ENCODE data around the gene OSBPL2.
A peak's percentile ranks its signal among the peaks of the same experiment; 100 is the strongest.

The OSBPL2 gene

DNA sequence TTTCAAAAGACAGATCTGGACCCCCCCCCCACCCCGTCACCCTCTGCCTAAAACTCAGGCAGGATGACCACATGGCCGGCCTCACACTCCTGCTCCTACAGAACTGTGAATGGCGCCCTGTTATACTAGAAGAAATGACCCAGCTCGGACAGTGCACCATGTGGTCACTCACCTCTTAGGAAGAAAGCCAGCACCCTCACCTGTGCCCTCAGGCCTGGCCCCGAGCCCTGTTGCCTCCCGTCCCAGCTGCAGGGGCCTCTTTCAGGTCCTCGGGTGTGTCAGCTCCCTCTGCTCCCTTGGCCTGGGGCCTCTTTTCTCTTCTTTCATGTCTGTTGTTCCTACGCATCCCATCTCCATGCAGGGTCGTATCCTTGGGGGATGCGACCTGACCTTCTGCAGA, 23.7 kb downstream of the OSBPL2 start:
- DNase-seq, result no peak

DNA sequence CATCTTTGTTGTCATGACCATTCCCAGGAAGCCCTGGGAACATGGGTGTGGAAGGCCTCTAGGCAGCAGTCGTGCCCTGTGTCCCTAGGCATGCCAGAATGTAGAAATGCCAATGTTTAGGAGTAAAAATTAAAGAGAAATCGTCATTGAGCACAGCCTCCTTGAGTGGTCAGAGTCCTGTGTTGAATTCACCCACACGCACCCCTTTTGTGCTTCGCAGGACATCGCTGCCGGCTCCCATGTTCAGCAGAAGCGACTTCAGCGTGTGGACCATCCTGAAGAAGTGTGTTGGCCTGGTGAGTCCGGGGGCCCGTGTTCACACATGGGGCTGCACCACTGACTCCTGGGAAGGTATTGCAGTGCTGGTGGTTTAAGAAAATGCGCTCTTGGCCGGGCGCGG, 25.1 kb downstream of the OSBPL2 start:
- no peak for DNase-seq

DNA sequence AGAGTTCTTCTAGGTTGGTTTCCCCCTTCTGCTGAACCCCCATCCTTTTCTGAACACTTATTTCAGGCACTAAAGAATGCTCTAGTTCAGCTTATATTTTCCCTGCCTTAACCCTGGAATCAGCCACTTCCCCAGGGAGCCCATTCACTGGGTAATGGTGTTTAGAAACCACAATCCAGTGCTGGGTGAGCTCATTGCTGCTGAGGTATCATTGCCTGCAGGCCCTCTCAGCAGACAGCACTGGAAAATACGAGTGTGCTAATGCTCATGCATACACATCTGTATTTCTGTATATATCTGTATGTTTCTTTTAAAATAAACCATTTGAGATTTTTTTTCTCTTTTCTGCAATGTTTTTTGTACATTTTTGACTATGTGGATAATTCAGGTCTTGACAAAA, 27.0 kb downstream of the OSBPL2 start:
- DNase-seq, result no peak

- DNase-seq, result peak; percentile 20
Measured at GRCh38 chr20:62266340-62266739, 28.0 kb downstream of the OSBPL2 start.

DNA sequence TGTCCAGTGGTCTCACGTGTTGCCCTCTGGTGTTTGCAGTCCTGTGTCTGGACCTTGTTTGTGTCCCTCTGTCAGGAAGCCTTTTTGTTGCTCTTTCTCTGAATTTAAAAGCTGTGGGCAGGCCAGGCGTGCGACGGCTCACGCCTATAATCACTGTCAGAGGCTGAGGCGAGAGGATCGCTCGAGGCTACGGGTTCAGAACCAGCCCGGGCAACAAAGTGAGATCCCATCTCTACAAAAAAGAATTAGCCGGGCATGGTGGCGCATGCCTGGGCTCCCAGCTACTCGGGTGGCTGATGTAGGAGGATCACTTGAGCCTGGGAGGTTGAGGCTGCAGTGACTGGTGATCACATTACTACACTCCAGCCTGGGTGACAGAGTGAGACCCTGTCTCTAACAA, 28.5 kb downstream of the OSBPL2 start:
- no peak for DNase-seq

DNA sequence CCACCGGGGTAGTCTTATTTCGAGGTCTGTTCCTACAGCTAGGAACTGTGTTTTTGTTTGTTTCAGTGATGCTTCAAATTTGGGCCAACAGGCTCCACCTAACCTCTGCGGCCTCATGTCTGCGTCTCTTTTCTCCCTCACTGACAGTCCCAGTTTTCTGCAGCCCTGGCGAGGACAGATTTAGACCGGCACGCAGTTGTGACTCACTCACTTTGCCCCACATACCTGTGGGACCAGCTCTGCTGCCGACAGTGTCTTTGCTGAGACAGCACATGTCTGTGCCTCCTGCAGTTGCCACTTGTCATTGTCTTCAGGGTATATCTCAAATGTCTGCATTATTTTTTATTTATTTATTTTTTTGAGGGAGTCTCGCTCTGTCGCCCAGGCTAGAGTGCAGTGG, 29.2 kb downstream of the OSBPL2 start:
- DNase-seq, result no peak

GRCh38 chr20:62268228-62268900, 30.0 kb downstream of the OSBPL2 start:
- DNase-seq, result no peak

DNA sequence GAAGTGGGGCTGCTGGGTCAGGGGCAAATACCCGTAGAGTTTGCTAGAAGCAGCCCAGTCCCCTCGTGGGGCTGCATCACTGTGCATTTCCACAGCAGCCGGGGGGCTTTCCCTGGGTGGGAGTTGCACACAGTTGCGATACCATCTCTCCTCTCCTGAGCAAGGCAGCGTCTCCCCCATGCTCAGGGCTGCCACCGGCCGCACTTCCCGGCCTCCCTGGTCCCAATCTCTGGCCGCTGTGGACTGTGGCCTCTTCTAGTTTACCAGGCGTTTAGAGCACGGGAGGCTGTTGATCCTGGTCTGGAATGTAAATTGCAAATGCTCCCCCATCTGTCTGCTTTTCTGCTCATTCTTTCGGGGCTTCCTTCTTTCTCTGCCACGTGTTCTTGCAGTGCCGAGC, 31.1 kb downstream of the OSBPL2 start:
- DNase-seq, result no peak

DNA sequence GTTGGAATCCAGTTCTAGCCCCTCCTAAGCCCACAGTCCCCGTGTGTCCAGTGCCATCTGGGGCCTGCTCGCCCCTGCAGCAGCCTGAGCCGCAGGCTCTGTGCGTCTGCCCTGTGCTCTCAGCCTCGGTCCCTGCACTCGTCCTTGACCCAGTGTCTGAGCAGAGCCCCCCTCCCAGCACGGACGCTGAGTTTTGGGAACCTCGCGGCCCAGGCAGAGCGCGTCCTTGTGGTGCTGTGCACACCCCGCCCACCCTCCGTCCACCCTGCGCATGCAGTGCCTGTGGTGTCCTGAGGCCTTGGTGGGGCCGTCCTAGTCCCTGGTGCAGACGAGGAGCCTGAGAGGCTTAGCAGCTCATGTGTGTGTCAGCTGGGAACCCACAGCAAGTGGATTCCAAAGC, 31.6 kb downstream of the OSBPL2 start:
- DNase-seq, result no peak

DNA sequence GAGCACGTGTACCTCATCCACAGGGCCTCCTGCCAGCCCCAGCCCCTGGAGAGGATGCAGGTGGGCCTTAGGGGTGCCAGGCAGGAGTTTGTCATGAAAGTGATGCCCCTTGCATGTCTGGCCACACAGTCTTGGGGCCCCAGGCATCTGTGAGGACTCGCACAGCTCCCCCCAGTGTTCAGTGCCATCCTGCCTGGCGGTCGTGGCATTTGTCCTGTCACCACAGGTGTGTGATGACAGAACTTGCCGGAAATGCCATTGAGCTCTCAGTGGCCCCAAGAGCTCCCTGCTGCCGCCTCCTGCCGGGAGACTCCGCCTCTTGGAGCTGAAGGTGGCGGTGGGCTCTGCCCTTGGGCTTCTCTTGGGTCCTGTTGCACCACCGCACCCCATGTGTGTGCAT, 33.9 kb downstream of the OSBPL2 start:
- no peak for DNase-seq

GRCh38 chr20:62273416-62273815, 35.1 kb downstream of the OSBPL2 start:
- no peak for DNase-seq

DNA sequence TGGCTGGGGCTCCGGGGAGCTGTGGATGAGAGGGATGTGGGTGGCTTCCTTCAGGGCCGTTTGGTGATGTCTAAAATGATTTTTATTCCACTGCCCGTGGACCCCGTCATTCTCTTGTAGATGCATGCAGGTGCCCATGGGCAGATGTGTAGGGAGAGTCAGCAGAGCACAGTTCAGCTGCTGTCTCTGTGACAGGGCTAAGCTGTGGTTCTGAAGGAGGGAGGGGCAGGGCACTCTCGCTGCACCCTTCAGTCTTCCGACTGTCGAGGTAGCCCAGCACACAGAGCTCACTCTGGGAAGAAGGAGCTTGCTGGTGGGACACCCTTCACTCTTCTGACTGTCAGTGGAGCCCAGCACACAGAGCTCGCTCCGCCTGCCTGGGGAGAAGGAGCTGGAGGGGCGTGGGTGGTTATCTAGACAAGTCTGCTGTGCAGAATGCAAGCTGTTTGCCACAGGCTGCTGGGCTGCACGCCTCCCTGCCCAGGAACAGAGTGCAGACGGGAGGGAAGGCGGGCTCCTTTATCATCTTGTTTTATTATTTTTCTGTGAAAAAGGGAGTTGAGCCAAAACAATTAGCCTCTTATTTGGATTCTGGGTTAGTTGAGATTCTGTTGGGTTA, 36.1 kb downstream of the OSBPL2 start:
- no peak for DNase-seq

- no peak for DNase-seq
Measured at GRCh38 chr20:62275219-62275618, 36.9 kb downstream of the OSBPL2 start.

DNA sequence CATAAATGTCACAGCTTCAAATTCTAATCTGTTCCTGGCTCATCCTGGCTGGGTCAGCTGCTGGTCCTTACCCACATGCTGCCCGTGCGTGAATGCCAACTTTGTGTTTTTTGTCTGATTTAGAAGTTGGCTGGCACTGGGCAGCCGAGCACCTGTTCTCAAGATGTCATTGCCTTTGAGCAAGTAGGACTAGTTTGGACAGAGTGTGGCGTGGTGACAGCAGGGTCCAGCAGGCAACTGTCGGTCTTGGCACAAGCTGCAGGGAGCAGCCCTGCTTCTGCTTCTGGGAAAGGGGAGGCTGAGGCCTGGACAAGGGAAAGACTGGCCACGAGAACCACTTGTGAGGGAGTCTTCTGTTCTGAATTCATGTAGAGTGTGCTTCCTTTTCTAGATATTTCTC, 38.1 kb downstream of the OSBPL2 start:
- DNase-seq, result no peak

GRCh38 chr20:62277253-62277652, 38.9 kb downstream of the OSBPL2 start:
- no peak for DNase-seq

DNA sequence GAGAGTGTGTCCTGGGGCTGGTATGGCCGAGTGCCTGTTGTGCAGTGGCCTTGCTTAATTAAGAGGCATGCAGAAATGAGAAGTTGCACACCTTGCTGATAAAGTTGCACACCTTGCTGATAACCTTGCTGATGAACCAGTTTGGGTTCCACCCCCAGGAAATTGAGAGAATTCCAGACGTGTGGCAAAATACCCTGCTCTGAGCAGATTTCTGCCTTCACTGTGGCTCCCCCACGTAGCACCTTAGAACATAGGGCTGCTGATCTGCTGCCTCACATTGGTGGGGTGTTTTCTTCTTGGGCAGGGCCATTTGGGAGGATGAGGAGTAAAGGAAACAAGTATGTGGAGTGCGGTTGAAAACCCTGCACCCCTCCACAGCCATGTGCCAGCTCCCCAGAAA, 42.0 kb downstream of the OSBPL2 start:
- DNase-seq, result no peak

- no peak for DNase-seq
Measured at GRCh38 chr20:62281161-62281933, 43.0 kb downstream of the OSBPL2 start.

DNA sequence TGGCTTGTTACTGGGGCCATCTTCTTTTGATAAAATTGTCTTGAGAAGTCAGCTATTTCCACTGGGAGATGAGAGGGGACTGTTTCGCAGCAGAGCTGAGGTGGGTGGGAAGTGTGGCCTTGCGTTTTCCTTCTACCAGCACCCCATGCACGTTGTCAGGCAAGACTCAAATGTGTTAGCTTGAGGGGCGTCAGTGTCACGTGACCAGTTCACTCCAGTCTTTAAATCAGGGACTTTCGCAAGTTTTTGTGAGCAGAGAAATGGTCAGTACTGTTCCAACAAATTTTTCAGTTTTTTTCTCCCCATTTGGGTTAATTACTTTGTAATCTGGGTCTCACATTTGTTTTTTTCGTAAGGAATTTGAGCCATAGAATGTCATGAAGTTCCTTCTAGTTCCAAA, 43.8 kb downstream of the OSBPL2 start:
- DNase-seq, result no peak

DNA sequence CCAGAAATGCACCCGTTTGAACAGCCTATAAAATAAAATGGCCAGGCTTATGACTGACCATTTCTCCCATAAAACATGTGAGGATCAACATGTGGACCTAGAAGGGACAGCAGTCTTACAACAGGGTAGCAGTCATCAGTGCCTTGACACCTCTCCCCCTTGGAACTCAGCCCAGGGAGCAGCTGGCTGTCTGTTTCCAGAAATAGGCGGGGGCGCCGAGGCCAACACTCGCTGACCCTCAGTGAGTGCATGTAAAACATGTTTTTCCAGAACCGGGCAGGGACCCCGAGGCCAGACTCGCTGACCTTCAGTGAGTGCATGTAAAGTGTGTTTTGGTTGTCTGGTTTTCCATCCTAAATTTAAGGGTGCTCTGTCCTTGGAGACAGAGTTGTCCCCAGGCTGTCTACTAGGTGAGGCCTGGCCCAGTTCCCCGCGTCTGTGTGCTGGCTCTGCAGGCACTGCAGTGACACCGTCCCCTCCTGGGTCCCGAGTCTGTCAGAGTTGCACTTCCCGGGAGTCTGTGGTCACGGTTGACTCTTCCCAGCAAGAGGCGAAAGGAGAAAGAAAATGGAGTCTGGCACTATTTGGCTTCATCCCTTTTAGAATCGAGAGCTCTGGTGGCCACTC, 44.7 kb downstream of the OSBPL2 start:
- DNase-seq, result no peak

- DNase-seq, result no peak
Measured at GRCh38 chr20:62284448-62284847, 46.1 kb downstream of the OSBPL2 start.

- DNase-seq, result no peak
Measured at GRCh38 chr20:62285151-62285550, 46.8 kb downstream of the OSBPL2 start.

- DNase-seq, result no peak
Measured at GRCh38 chr20:62285722-62286121, 47.4 kb downstream of the OSBPL2 start.

DNA sequence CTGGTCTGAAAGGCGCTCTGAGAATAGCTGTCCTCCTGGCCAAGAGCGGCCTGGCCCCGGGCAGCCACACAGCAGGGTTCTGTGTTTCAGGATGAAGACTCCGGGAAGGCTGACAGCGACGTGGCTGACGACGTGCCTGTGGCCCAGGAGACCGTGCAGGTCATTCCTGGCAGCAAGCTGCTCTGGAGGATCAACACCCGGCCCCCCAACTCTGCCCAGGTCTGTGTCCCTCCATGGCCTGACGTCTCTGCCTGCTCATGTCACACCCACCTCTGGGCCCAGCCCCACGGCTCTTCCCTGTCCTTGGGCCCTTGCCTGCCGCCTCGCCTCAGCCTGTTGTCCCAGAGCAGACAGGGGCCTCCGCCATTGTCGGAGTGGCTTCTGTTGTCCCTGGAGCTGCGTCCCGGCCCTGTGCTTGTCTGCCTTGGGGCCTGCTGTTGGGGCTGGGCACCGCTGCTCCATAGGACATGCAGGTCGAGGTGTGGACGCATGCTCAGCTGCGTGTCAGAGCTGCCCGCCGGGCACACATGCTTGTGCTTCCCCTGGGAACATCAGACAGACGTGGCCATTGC, 48.3 kb downstream of the OSBPL2 start:
- DNase-seq, result no peak

DNA sequence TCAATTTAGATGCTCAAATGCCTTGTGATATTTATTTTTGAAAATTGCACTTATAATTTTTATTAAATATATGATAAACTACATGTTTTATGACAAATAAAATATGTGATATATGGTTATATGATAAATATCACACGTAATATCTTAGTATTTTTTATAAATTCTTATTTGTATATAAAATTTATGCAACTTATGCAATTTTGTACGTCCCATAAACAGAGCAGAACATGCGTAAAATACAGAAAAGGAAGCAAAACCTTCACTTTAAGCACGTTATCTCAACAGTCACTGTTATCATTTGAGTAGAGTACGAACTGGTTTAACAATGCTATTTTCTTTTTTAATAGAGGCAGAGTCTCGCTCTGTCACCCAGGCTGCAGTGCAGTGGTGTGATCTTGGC, 48.8 kb downstream of the OSBPL2 start:
- DNase-seq, result no peak

Data from activated CD4-positive, alpha-beta T cell treated with anti-CD3 and anti-CD28 coated beads for 48 hours (primary cell).